ENCODE results near the gene TBC1D22A. TPM values are rescaled to one million over a fixed set of nuclear protein-coding genes. Genes with fewer than 3 reads are reported as not detected.

Gene TBC1D22A
- total and polyA plus RNA-seq, 2 experiments from 2014 or later, result 15.3 to 19.8 TPM

- Histone ChIP-seq H4K20me1 (ENCODE audit: insufficient read depth, poor library complexity, severe bottlenecking) (no peaks in the 10 kb centered on the region), H3K4me2 (no peak overlapping the region), H3K4me1 (ENCODE audit: insufficient read depth) (no peaks in the 10 kb centered on the region), H3K27me3 (no peaks in the 10 kb centered on the region), H2AFZ (no peak overlapping the region), H3K36me3 (replicated peaks; ENCODE audit: insufficient read depth, low read depth) (no peaks in the 10 kb centered on the region), H3K9me2 (replicated peaks; ENCODE audit: insufficient read depth) (no peaks in the 10 kb centered on the region), H3K4me3 (no peak overlapping the region), H3K27ac (no peak overlapping the region), H3K9me3 (ENCODE audit: low read depth) (no peaks in the 10 kb centered on the region), H3K79me2 (no peaks in the 10 kb centered on the region)
- TF ChIP-seq CTCF (IDR thresholded peaks at IDR 0.05; ENCODE audit: poor library complexity) (no peak), EZH2 (IDR thresholded peaks at IDR 0.05; ENCODE audit: borderline replicate concordance) (no peak), EZH2phosphoT487 (IDR thresholded peaks at IDR 0.05; ENCODE audit: low read depth, severe bottlenecking, unreplicated experiment) (no peak)
- WGBS (ENCODE audit: low lambda C conversion rate, missing lambda C conversion rate), result 97% methylated on average over 5 of the region's 9 CpGs
- no peak for DNase-seq (ENCODE audit: low spot score)
These were observed 413.6 kb downstream of the TBC1D22A start for GRCh38 chr22:47176026-47176389.

GRCh38 chr22:47176573-47177333, 414.3 kb downstream of the TBC1D22A start:
- Histone ChIP-seq H3K9me3 (ENCODE audit: low read depth) (no peaks in the 10 kb centered on the region), H3K4me1 (ENCODE audit: insufficient read depth) (no peaks in the 10 kb centered on the region), H3K4me3 (no peak overlapping the region), H4K20me1 (ENCODE audit: insufficient read depth, poor library complexity, severe bottlenecking) (no peaks in the 10 kb centered on the region), H3K79me2 (no peaks in the 10 kb centered on the region), H3K27ac (no peak overlapping the region), H3K27me3 (no peaks in the 10 kb centered on the region), H3K36me3 (replicated peaks; ENCODE audit: insufficient read depth, low read depth) (no peaks in the 10 kb centered on the region), H3K9me2 (replicated peaks; ENCODE audit: insufficient read depth) (no peaks in the 10 kb centered on the region), H2AFZ (no peak overlapping the region), H3K4me2 (no peak overlapping the region)
- WGBS (ENCODE audit: low lambda C conversion rate, missing lambda C conversion rate), result 97% methylated on average over 21 of the region's 24 CpGs
- DNase-seq (ENCODE audit: low spot score), result no peak
- no peak for TF ChIP-seq EZH2phosphoT487 (IDR thresholded peaks at IDR 0.05; ENCODE audit: low read depth, severe bottlenecking, unreplicated experiment)
- no peak for TF ChIP-seq CTCF (IDR thresholded peaks at IDR 0.05; ENCODE audit: poor library complexity)
- TF ChIP-seq EZH2 (IDR thresholded peaks at IDR 0.05; ENCODE audit: borderline replicate concordance), result no peak

GRCh38 chr22:47177334-47177815, 414.9 kb downstream of the TBC1D22A start:
- Histone ChIP-seq H3K27ac (no peak overlapping the region), H3K9me3 (ENCODE audit: low read depth) (no peaks in the 10 kb centered on the region), H2AFZ (no peak overlapping the region), H3K36me3 (replicated peaks; ENCODE audit: insufficient read depth, low read depth) (no peaks in the 10 kb centered on the region), H3K4me1 (ENCODE audit: insufficient read depth) (no peaks in the 10 kb centered on the region), H3K9me2 (replicated peaks; ENCODE audit: insufficient read depth) (no peaks in the 10 kb centered on the region), H3K4me2 (no peak overlapping the region), H3K27me3 (no peaks in the 10 kb centered on the region), H3K4me3 (no peak overlapping the region), H3K79me2 (no peaks in the 10 kb centered on the region), H4K20me1 (ENCODE audit: insufficient read depth, poor library complexity, severe bottlenecking) (no peaks in the 10 kb centered on the region)
- TF ChIP-seq EZH2phosphoT487 (IDR thresholded peaks at IDR 0.05; ENCODE audit: low read depth, severe bottlenecking, unreplicated experiment) (no peak), CTCF (IDR thresholded peaks at IDR 0.05; ENCODE audit: poor library complexity) (no peak)
- DNase-seq (ENCODE audit: low spot score), result no peak
- 97% methylated on average over 14 of the region's 16 CpGs for WGBS (ENCODE audit: low lambda C conversion rate, missing lambda C conversion rate)
